ENCODE data around the gene BHLHE23.
A peak's percentile ranks its signal among the peaks of the same experiment; 100 is the strongest.

The BHLHE23 gene

DNA sequence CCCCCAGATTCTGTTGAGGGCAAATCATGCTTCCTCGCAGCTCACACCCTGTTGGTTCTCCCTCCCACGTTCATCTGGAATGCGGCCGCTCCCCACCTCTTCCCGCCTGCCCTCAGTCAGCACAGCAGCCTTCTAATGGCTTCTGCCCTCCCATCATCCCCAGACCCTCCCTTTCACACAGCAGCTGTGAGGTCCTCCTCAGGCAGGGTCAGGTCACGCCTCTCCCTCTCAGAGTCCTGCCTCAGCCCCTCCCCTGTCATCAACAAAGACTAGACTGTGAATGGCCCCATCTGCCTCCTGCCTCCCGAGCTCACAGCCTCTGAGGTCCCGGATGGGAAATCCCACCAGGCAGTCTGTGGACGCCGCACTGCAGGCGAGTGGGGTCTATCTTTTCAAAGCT is 7.9 kb upstream of the BHLHE23 start:
- Histone ChIP-seq H3K4me2 (ENCODE audit: low read depth, low read length) (no peak overlapping the region), H2AFZ (ENCODE audit: low read length) (no peak overlapping the region), H3K36me3 (replicated peaks; ENCODE audit: insufficient read depth, low read length) (no peaks in the 10 kb centered on the region), H3K9ac (ENCODE audit: low read length) (no peak overlapping the region), H3K79me2 (ENCODE audit: low read length) (peaks cover 3% of the 10 kb centered on the region; the same call in 1 of the 2 replicates), H3K4me1 (ENCODE audit: low read length) (peaks cover 17% of the 10 kb centered on the region), H3F3A (ENCODE audit: insufficient read depth, low read length) (peaks cover 21% of the 10 kb centered on the region), H3K9me2 (replicated peaks; ENCODE audit: insufficient read depth, low read length) (no peaks in the 10 kb centered on the region), H3K4me3 (ENCODE audit: low read length) (no peak overlapping the region), H3K27me3 (replicated peaks; ENCODE audit: insufficient read depth, low read length) (peaks cover 42% of the 10 kb centered on the region), H3K27ac (ENCODE audit: low read length) (no peak overlapping the region), H3K9me3 (replicated peaks; ENCODE audit: insufficient read depth, low read length) (no peaks in the 10 kb centered on the region), H4K20me1 (ENCODE audit: insufficient read depth, low read length) (no peaks in the 10 kb centered on the region)
- no peak for TF ChIP-seq EZH2 (optimal IDR thresholded peaks at IDR 0.05; ENCODE audit: low read depth, low read length)
- TF ChIP-seq, protein P1, sequence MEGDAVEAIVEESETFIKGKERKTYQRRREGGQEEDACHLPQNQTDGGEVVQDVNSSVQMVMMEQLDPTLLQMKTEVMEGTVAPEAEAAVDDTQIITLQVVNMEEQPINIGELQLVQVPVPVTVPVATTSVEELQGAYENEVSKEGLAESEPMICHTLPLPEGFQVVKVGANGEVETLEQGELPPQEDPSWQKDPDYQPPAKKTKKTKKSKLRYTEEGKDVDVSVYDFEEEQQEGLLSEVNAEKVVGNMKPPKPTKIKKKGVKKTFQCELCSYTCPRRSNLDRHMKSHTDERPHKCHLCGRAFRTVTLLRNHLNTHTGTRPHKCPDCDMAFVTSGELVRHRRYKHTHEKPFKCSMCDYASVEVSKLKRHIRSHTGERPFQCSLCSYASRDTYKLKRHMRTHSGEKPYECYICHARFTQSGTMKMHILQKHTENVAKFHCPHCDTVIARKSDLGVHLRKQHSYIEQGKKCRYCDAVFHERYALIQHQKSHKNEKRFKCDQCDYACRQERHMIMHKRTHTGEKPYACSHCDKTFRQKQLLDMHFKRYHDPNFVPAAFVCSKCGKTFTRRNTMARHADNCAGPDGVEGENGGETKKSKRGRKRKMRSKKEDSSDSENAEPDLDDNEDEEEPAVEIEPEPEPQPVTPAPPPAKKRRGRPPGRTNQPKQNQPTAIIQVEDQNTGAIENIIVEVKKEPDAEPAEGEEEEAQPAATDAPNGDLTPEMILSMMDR (IDR thresholded peaks at IDR 0.05; ENCODE audit: low read length), result no peak
- TF ChIP-seq EZH2phosphoT487 (IDR thresholded peaks at IDR 0.05; ENCODE audit: low read length), result no peak
- DNase-seq, result no peak

DNA sequence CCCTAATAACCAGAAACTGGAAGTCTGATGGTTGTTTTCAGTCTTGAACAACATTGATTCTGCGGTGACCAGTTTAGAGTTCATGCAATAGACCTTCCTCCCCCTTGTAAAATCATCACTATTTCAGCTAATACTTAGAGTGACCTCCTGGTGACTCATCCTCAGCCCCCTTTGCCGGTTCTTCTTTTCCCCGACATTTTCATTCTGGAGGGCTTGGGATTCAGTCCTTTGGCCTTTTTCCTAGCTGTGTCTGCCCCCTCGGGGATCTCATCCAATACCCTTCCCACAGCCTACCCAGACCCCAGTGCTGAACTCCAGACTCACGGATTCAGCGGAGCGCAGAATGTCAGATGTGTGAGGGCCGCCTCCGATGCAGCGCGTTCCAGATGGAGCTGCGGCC is 7.5 kb upstream of the BHLHE23 start:
- Histone ChIP-seq H3K9me3 (replicated peaks; ENCODE audit: insufficient read depth, low read length) (no peaks in the 10 kb centered on the region), H3K36me3 (replicated peaks; ENCODE audit: insufficient read depth, low read length) (no peaks in the 10 kb centered on the region), H3K79me2 (ENCODE audit: low read length) (peaks cover 3% of the 10 kb centered on the region; the same call in 1 of the 2 replicates), H2AFZ (ENCODE audit: low read length) (no peak overlapping the region), H3K4me2 (ENCODE audit: low read depth, low read length) (no peak overlapping the region), H3K9me2 (replicated peaks; ENCODE audit: insufficient read depth, low read length) (no peaks in the 10 kb centered on the region), H3K4me3 (ENCODE audit: low read length) (no peak overlapping the region), H4K20me1 (ENCODE audit: insufficient read depth, low read length) (no peaks in the 10 kb centered on the region), H3K27ac (ENCODE audit: low read length) (no peak overlapping the region), H3K27me3 (replicated peaks; ENCODE audit: insufficient read depth, low read length) (peaks cover 37% of the 10 kb centered on the region), H3K4me1 (ENCODE audit: low read length) (peaks cover 17% of the 10 kb centered on the region), H3F3A (ENCODE audit: insufficient read depth, low read length) (peaks cover 25% of the 10 kb centered on the region), H3K9ac (ENCODE audit: low read length) (no peak overlapping the region)
- DNase-seq, result no peak
- TF ChIP-seq EZH2 (optimal IDR thresholded peaks at IDR 0.05; ENCODE audit: low read depth, low read length) (no peak), EZH2phosphoT487 (IDR thresholded peaks at IDR 0.05; ENCODE audit: low read length) (no peak)
- TF ChIP-seq, protein P1 (IDR thresholded peaks at IDR 0.05; ENCODE audit: low read length), result no peak

DNA sequence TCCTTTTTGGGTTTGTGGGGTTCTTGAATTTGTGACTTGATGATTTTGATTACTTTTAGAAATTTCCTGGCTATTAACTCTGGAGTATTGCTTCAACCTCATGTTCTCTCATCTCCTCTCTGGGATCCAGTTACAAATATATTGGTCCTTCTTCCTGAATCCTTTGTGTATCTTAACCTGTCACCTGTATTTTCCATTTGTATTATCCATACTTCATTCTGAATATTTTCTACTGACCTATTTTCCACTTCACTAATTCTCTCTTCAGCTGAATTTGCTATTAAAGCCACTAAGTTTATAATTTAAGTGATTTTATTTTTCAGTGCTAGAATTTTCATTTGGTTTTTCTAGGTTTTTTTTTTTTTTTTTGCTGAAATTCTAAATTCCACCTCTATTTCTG is 6.4 kb upstream of the BHLHE23 start:
- peak overlapping the region; percentile 44; the same call in 1 of the 2 replicates for H3K4me2 ChIP-seq (ENCODE audit: low read depth, low read length)
- H3K79me2 ChIP-seq (ENCODE audit: low read length), result peaks cover 3% of the 10 kb centered on the region; the same call in 1 of the 2 replicates
- no peak overlapping the region for H3K4me3 ChIP-seq (ENCODE audit: low read length)
- H3K36me3 ChIP-seq (replicated peaks; ENCODE audit: insufficient read depth, low read length), result no peaks in the 10 kb centered on the region
- H3K9ac ChIP-seq (ENCODE audit: low read length), result no peak overlapping the region
- no peaks in the 10 kb centered on the region for H4K20me1 ChIP-seq (ENCODE audit: insufficient read depth, low read length)
- H3K9me2 ChIP-seq (replicated peaks; ENCODE audit: insufficient read depth, low read length), result no peaks in the 10 kb centered on the region
- no peak for DNase-seq
- H3F3A ChIP-seq (ENCODE audit: insufficient read depth, low read length), result peaks cover 26% of the 10 kb centered on the region
- H2AFZ ChIP-seq (ENCODE audit: low read length), result no peak overlapping the region
- peaks cover 38% of the 10 kb centered on the region for H3K27me3 ChIP-seq (replicated peaks; ENCODE audit: insufficient read depth, low read length)
- H3K4me1 ChIP-seq (ENCODE audit: low read length), result peaks cover 17% of the 10 kb centered on the region
- peak overlapping the region; percentile 57; the same call in 1 of the 2 replicates for H3K27ac ChIP-seq (ENCODE audit: low read length)
- TF ChIP-seq, protein P1 (IDR thresholded peaks at IDR 0.05; ENCODE audit: low read length), result no peak
- TF ChIP-seq EZH2 (optimal IDR thresholded peaks at IDR 0.05; ENCODE audit: low read depth, low read length) (no peak), EZH2phosphoT487 (IDR thresholded peaks at IDR 0.05; ENCODE audit: low read length) (no peak)
- no peaks in the 10 kb centered on the region for H3K9me3 ChIP-seq (replicated peaks; ENCODE audit: insufficient read depth, low read length)

All from MM.1S (cell line).